Karpas-422 (cell line): ENCODE data around the gene ATOH8. TPM values are rescaled to one million over a fixed set of nuclear protein-coding genes. Genes with fewer than 3 reads are reported as not detected.

Source experiments
- DNase-seq: peaks from one replicate; pipeline ENCODE4 v3.0.0-alpha.2; 2015
- H2AFZ ChIP-seq: fragments of 200-600 bp; sonication (generic); 2 replicates; pipeline ENCODE4 v1.6.1; 2014; ENCODE audit warnings: antibody characterized with exemption, low read length, mixed read lengths
- H3K27ac ChIP-seq: fragments of 200-600 bp; sonication (generic); 2 replicates; pipeline ENCODE4 v1.5.1; 2014; ENCODE audit warnings: mild to moderate bottlenecking, low read length, moderate library complexity
- H3K27me3 ChIP-seq: fragments of 200-600 bp; sonication (generic); 2 replicates; pipeline ENCODE4 v1.6.1; 2014; ENCODE audit warnings: low read length, mixed read lengths
- H3K36me3 ChIP-seq: fragments of 200-600 bp; sonication (generic); 2 replicates; pipeline ENCODE4 v1.6.1; 2014; ENCODE audit warnings: low read length, mixed read lengths; ENCODE audit not compliant: insufficient read depth
- H3K4me1 ChIP-seq: fragments of 200-600 bp; sonication (generic); 2 replicates; pipeline ENCODE4 v1.6.1; 2014; ENCODE audit warnings: mild to moderate bottlenecking, low read length, mixed read lengths
- H3K4me2 ChIP-seq: fragments of 200-600 bp; sonication (generic); 2 replicates; pipeline ENCODE4 v1.6.1; 2014; ENCODE audit warnings: low read length, low read depth, mild to moderate bottlenecking; ENCODE audit not compliant: poor library complexity, severe bottlenecking
- H3K4me3 ChIP-seq: fragments of 200-600 bp; sonication (generic); 2 replicates; pipeline ENCODE4 v1.5.1; 2014; ENCODE audit warnings: mild to moderate bottlenecking, antibody characterized with exemption, low read length, mixed read lengths
- H3K79me2 ChIP-seq: fragments of 200-600 bp; sonication (generic); 2 replicates; pipeline ENCODE4 v1.6.1; 2014; ENCODE audit warnings: mild to moderate bottlenecking, low read length, mixed read lengths
- H3K9ac ChIP-seq: fragments of 200-600 bp; sonication (generic); 2 replicates; pipeline ENCODE4 v1.6.0; 2014; ENCODE audit warnings: low read length
- H3K9me2 ChIP-seq: fragments of 200-600 bp; sonication (generic), shearing (Covaris generic); replicated peaks from 2 replicates; pipeline ENCODE4 v1.6.0; 2014; ENCODE audit warnings: mild to moderate bottlenecking, low read length, moderate library complexity; ENCODE audit not compliant: insufficient read depth
- H3K9me3 ChIP-seq: fragments of 300-700, 200-600 bp; sonication (generic); 2 replicates; pipeline ENCODE4 v1.6.1; 2014; ENCODE audit warnings: low read length, mixed read lengths
- H4K20me1 ChIP-seq: fragments of 200-600 bp; sonication (generic); 2 replicates; pipeline ENCODE4 v1.6.1; 2014; ENCODE audit warnings: mild to moderate bottlenecking, antibody characterized with exemption, low read length, low read depth; ENCODE audit not compliant: insufficient read depth
- total RNA-seq: library from RNA; depleted of rRNA; stranded (reverse); fragments of >200 nt; shearing (Covaris generic); gene quantifications from 2 replicates; pipeline ENCODE4 v1.2.3, GENCODE V29; 2014; ENCODE audit warnings: low replicate concordance

ATOH8 gene
- total RNA-seq, 1 experiment from 2014 or later = not detected

GRCh38 chr2:85765081-85765731 is 11.4 kb downstream of the ATOH8 start:
- no peaks in the 10 kb centered on the region for H3K79me2 ChIP-seq
- no peaks in the 10 kb centered on the region for H3K9me3 ChIP-seq
- no peak overlapping the region for H3K9ac ChIP-seq
- no peak for DNase-seq
- no peaks in the 10 kb centered on the region for H3K9me2 ChIP-seq
- H2AFZ ChIP-seq = no peak overlapping the region
- no peak overlapping the region for H3K4me2 ChIP-seq
- H3K36me3 ChIP-seq = no peaks in the 10 kb centered on the region
- no peaks in the 10 kb centered on the region; the same call in 1 of the 2 replicates for H4K20me1 ChIP-seq
- no peaks in the 10 kb centered on the region for H3K4me1 ChIP-seq
- no peak overlapping the region for H3K27ac ChIP-seq
- no peaks in the 10 kb centered on the region for H3K27me3 ChIP-seq
- no peak overlapping the region for H3K4me3 ChIP-seq

DNA sequence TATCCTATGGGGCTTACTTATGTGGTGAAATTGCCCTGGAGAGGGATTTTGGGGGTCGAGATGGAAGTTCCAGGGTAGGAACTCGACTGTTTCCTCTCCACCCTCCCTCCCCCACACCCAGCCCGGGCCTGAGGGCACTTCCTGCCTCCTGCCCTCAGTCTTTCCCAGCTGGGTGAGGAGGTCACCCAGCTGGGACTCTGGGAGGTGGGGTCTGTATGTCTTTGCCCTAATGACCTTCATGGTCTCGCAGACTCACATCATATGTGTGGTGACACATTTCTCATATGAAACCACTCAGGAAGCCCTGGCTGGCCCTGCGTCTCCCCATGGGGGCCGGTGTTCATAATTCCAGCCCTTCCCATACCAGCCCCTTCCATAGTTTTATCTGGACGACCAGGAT is 12.4 kb downstream of the ATOH8 start:
- no peak overlapping the region for H3K4me2 ChIP-seq
- no peaks in the 10 kb centered on the region for H3K36me3 ChIP-seq
- no peaks in the 10 kb centered on the region for H3K79me2 ChIP-seq
- no peaks in the 10 kb centered on the region for H3K4me1 ChIP-seq
- H3K9me2 ChIP-seq = no peaks in the 10 kb centered on the region
- no peak overlapping the region for H3K9ac ChIP-seq
- no peaks in the 10 kb centered on the region for H3K27me3 ChIP-seq
- no peaks in the 10 kb centered on the region; the same call in 1 of the 2 replicates for H4K20me1 ChIP-seq
- no peak overlapping the region for H2AFZ ChIP-seq
- no peak for DNase-seq
- H3K9me3 ChIP-seq = no peaks in the 10 kb centered on the region
- no peak overlapping the region for H3K27ac ChIP-seq
- no peak overlapping the region for H3K4me3 ChIP-seq

- no peak overlapping the region for H3K4me2 ChIP-seq
- no peak for DNase-seq
- no peak overlapping the region for H3K27ac ChIP-seq
- no peaks in the 10 kb centered on the region for H3K9me2 ChIP-seq
- H3K36me3 ChIP-seq = no peaks in the 10 kb centered on the region
- no peaks in the 10 kb centered on the region; the same call in 1 of the 2 replicates for H4K20me1 ChIP-seq
- H3K9ac ChIP-seq = no peak overlapping the region
- H2AFZ ChIP-seq = no peak overlapping the region
- H3K4me3 ChIP-seq = no peak overlapping the region
- H3K27me3 ChIP-seq = no peaks in the 10 kb centered on the region; the same call in 1 of the 2 replicates
- H3K9me3 ChIP-seq = no peaks in the 10 kb centered on the region
- no peaks in the 10 kb centered on the region for H3K79me2 ChIP-seq
- no peaks in the 10 kb centered on the region for H3K4me1 ChIP-seq
Observed at GRCh38 chr2:85767803-85768665, 14.2 kb downstream of the ATOH8 start.

DNA sequence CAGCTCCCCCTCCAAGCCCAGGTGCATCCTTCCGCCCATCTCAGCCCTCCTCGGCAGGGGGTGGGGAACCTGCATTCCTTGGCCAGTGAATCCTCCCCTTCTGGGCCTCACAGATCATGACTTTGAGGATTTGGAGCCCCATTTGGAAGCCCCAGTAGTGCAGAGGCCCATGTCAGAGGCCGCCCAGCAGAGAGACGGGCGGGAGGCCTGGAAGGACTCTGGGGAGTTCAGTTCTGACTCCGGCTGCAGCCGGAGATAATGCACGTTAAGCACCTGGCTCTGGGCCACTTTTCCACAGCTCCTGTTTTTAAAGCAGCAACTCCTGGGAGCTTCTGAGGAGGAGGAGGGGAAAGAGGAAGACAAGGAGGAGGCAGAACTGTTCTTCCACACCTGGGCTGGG is 14.9 kb downstream of the ATOH8 start:
- Histone ChIP-seq H3K36me3 (no peaks in the 10 kb centered on the region), H3K9me2 (no peaks in the 10 kb centered on the region), H4K20me1 (no peaks in the 10 kb centered on the region; the same call in 1 of the 2 replicates), H3K27me3 (no peaks in the 10 kb centered on the region; the same call in 1 of the 2 replicates), H3K4me3 (no peak overlapping the region), H3K9me3 (no peaks in the 10 kb centered on the region), H3K4me1 (no peaks in the 10 kb centered on the region), H3K9ac (no peak overlapping the region), H2AFZ (no peak overlapping the region), H3K79me2 (no peaks in the 10 kb centered on the region), H3K4me2 (no peak overlapping the region), H3K27ac (no peak overlapping the region)
- no peak for DNase-seq

GRCh38 chr2:85769236-85769982 is 15.6 kb downstream of the ATOH8 start:
- peak; percentile 70 for DNase-seq
- H3K4me2 ChIP-seq = no peak overlapping the region
- no peak overlapping the region for H3K4me3 ChIP-seq
- no peaks in the 10 kb centered on the region for H3K9me2 ChIP-seq
- H3K4me1 ChIP-seq = no peaks in the 10 kb centered on the region
- H3K27me3 ChIP-seq = no peaks in the 10 kb centered on the region; the same call in 1 of the 2 replicates
- no peaks in the 10 kb centered on the region for H3K36me3 ChIP-seq
- H2AFZ ChIP-seq = no peak overlapping the region
- H4K20me1 ChIP-seq = no peaks in the 10 kb centered on the region; the same call in 1 of the 2 replicates
- no peak overlapping the region for H3K9ac ChIP-seq
- no peaks in the 10 kb centered on the region for H3K79me2 ChIP-seq
- no peaks in the 10 kb centered on the region for H3K9me3 ChIP-seq
- H3K27ac ChIP-seq = no peak overlapping the region

GRCh38 chr2:85769983-85770362 is 16.2 kb downstream of the ATOH8 start:
- Histone ChIP-seq H3K9ac (no peak overlapping the region), H3K9me3 (no peaks in the 10 kb centered on the region), H3K36me3 (no peaks in the 10 kb centered on the region), H3K4me2 (no peak overlapping the region), H3K79me2 (no peaks in the 10 kb centered on the region), H3K4me3 (no peak overlapping the region), H2AFZ (no peak overlapping the region), H3K4me1 (no peaks in the 10 kb centered on the region), H4K20me1 (no peaks in the 10 kb centered on the region; the same call in 1 of the 2 replicates), H3K27me3 (no peaks in the 10 kb centered on the region; the same call in 1 of the 2 replicates), H3K9me2 (no peaks in the 10 kb centered on the region), H3K27ac (no peak overlapping the region)
- no peak for DNase-seq

DNA sequence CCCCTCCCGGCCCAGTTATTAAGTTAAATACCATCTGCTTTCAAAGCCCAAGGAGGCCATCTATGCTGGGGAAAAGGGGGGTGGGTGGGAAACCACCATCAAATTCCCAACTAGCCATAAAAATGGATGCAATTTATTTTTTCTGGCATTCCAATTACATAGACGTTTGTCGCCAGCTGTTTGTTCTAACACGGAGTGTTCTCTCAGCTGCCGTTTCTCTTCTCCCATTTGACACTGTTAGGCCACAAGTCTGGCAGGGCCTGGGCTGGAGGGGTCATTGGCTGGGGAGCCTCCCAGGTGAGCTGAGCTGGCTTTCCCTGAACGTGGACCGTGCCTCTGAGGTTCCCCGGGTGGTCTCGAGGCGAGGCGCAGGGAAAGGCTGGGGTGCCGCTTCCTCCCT is 16.6 kb downstream of the ATOH8 start:
- H3K9ac ChIP-seq = no peak overlapping the region
- no peak overlapping the region for H3K27ac ChIP-seq
- no peaks in the 10 kb centered on the region for H3K79me2 ChIP-seq
- no peaks in the 10 kb centered on the region for H3K9me3 ChIP-seq
- no peak for DNase-seq
- H3K4me1 ChIP-seq = no peaks in the 10 kb centered on the region
- no peaks in the 10 kb centered on the region; the same call in 1 of the 2 replicates for H4K20me1 ChIP-seq
- no peak overlapping the region for H3K4me3 ChIP-seq
- no peaks in the 10 kb centered on the region for H3K36me3 ChIP-seq
- H3K4me2 ChIP-seq = no peak overlapping the region
- H3K9me2 ChIP-seq = no peaks in the 10 kb centered on the region
- H2AFZ ChIP-seq = no peak overlapping the region
- H3K27me3 ChIP-seq = no peaks in the 10 kb centered on the region; the same call in 1 of the 2 replicates
